Measurements from ENCODE around the gene S100A5.

The S100A5 gene

DNA sequence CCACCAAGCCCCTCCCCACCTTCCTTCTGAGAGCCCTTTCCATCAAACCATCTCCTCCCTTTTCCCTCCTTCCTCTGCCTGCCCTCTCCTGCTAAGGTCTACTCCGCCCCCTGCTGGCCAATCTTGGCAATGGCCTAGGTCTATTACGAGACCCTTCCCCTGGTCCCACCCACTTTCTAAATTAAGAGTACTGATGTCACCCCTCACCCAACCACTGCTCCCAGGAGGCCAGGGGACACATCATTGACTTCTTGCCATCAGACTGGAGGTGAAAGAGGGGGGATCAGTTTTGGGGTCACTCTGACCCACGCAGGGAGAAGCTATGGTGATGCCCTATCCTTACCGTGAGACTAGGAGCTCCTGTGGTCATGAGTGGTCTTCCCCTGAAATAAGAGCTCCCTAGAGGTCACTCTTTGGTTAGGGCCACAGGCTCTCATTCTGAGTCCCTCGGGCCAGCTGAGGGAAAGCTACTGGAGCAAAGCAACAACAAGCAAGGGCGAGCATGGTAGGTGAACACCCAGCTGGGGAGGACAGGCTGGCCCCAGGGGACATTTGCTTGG lies 45.7 kb downstream of the S100A5 start:
- Histone ChIP-seq H3K9me3 (ENCODE audit: control insufficient read depth, insufficient read depth, low read length) (no peaks in the 10 kb centered on the region), H3F3A (ENCODE audit: control insufficient read depth, insufficient read depth) (no peaks in the 10 kb centered on the region), H3K4me3 (ENCODE audit: low read length) (no peak overlapping the region), H3K79me2 (ENCODE audit: control insufficient read depth, low read length) (no peaks in the 10 kb centered on the region), H3K36me3 (ENCODE audit: control insufficient read depth, low read length) (no peaks in the 10 kb centered on the region), H3K27ac (ENCODE audit: low read depth, low read length) (no peak overlapping the region), H3K4me1 (ENCODE audit: control insufficient read depth, low read length) (peaks cover 5% of the 10 kb centered on the region), H3K27me3 (ENCODE audit: control insufficient read depth, low read length) (peaks cover 12% of the 10 kb centered on the region), H4K20me1 (ENCODE audit: control insufficient read depth, insufficient read depth, low read depth, low read length) (no peaks in the 10 kb centered on the region), H3K9me2 (replicated peaks; ENCODE audit: control insufficient read depth, low read length) (no peaks in the 10 kb centered on the region), H3K4me2 (ENCODE audit: low read length) (no peak overlapping the region)
- TF ChIP-seq EZH2phosphoT487 (IDR thresholded peaks at IDR 0.05; ENCODE audit: borderline replicate concordance, low read length) = no peak
- TF ChIP-seq, protein P1, sequence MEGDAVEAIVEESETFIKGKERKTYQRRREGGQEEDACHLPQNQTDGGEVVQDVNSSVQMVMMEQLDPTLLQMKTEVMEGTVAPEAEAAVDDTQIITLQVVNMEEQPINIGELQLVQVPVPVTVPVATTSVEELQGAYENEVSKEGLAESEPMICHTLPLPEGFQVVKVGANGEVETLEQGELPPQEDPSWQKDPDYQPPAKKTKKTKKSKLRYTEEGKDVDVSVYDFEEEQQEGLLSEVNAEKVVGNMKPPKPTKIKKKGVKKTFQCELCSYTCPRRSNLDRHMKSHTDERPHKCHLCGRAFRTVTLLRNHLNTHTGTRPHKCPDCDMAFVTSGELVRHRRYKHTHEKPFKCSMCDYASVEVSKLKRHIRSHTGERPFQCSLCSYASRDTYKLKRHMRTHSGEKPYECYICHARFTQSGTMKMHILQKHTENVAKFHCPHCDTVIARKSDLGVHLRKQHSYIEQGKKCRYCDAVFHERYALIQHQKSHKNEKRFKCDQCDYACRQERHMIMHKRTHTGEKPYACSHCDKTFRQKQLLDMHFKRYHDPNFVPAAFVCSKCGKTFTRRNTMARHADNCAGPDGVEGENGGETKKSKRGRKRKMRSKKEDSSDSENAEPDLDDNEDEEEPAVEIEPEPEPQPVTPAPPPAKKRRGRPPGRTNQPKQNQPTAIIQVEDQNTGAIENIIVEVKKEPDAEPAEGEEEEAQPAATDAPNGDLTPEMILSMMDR (IDR thresholded peaks at IDR 0.05; ENCODE audit: low read depth, low read length, poor library complexity, severe bottlenecking) = peak; percentile 97

DNA sequence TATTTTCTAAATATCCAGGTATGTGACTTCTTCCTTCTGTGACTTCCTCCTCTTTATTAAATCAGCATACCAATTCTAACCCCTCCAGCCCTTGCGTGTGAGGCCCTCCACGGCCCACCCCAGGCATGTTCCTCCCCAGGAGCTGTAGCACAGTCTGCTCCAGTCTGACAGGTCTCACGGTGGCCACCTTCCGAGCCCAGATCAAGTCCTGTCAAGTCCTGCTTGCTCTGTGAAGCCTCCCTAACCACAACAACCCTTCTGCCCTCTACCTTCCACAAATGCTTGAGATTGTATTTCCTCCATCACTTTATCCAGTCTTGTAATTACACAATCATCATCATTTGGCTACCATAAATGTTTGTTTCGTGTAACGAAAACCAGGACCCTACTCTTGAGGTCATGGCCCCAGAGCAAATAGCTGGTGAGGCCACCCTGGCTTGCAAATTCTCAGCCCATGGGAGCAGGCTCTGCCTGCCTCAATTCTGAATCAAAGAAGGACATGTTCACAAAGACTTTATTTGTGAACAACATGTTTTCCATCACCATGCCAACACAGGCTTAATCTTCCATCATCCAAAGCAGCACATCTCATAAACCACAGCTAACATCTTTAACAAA lies 47.3 kb downstream of the S100A5 start:
- Histone ChIP-seq H4K20me1 (ENCODE audit: control insufficient read depth, insufficient read depth, low read depth, low read length) (no peaks in the 10 kb centered on the region), H3K4me2 (ENCODE audit: low read length) (no peak overlapping the region), H3F3A (ENCODE audit: control insufficient read depth, insufficient read depth) (no peaks in the 10 kb centered on the region), H3K9me2 (replicated peaks; ENCODE audit: control insufficient read depth, low read length) (no peaks in the 10 kb centered on the region), H3K27me3 (ENCODE audit: control insufficient read depth, low read length) (peaks cover 9% of the 10 kb centered on the region; the same call in 1 of the 2 replicates), H3K79me2 (ENCODE audit: control insufficient read depth, low read length) (no peaks in the 10 kb centered on the region), H3K9me3 (ENCODE audit: control insufficient read depth, insufficient read depth, low read length) (no peaks in the 10 kb centered on the region), H3K4me1 (ENCODE audit: control insufficient read depth, low read length) (peaks cover 5% of the 10 kb centered on the region), H3K4me3 (ENCODE audit: low read length) (no peak overlapping the region), H3K36me3 (ENCODE audit: control insufficient read depth, low read length) (no peaks in the 10 kb centered on the region), H3K27ac (ENCODE audit: low read depth, low read length) (no peak overlapping the region)
- no peak for TF ChIP-seq EZH2phosphoT487 (IDR thresholded peaks at IDR 0.05; ENCODE audit: borderline replicate concordance, low read length)
- TF ChIP-seq, protein P1 (IDR thresholded peaks at IDR 0.05; ENCODE audit: low read depth, low read length, poor library complexity, severe bottlenecking) = no peak

DNA sequence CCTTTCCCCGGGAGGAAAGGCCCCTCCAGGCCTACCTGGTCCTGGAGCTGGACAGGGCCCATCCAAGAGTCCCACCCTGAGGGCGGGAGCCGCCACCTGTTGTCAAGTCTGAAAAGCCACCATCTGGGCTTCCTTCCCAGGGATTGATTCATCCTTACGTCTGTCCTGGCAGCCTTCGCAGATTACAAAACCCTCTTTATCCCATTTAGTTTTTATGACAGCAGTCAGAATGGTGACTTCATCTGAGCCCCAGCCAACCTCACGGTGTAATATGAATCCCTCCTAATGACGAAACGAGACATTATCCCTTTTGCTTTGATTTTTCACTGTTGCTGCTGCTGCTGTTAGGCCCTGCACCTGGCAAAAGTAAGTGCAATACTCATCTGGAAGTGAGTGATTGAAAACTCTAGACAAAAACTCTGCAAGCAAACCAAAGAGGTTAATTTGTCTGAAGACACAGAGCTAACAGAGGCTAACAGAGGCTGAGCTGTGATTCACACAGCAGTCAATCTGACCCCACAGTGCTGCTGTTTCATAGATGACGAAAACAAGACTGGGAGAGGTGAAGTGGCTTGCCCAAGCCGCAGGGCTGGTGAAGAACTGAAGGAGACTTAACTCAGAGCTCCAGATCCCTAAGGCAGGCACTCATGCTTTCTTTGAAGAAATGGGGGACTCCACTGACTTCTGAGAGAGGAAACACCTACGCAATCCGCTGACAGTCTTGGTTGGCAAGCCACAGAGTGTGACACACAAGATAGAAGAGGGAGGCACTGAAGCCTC lies 50.3 kb downstream of the S100A5 start:
- H3K9me2 ChIP-seq (replicated peaks; ENCODE audit: control insufficient read depth, low read length) = no peaks in the 10 kb centered on the region

More for the DNA sequence above, 50.3 kb downstream of the S100A5 start:
- Histone ChIP-seq H3K4me2 (ENCODE audit: low read length) (no peak overlapping the region), H3K79me2 (ENCODE audit: control insufficient read depth, low read length) (no peaks in the 10 kb centered on the region), H3K4me3 (ENCODE audit: low read length) (no peak overlapping the region), H4K20me1 (ENCODE audit: control insufficient read depth, insufficient read depth, low read depth, low read length) (no peaks in the 10 kb centered on the region), H3K4me1 (ENCODE audit: control insufficient read depth, low read length) (peaks cover 5% of the 10 kb centered on the region), H3F3A (ENCODE audit: control insufficient read depth, insufficient read depth) (no peaks in the 10 kb centered on the region), H3K9me3 (ENCODE audit: control insufficient read depth, insufficient read depth, low read length) (no peaks in the 10 kb centered on the region), H3K27ac (ENCODE audit: low read depth, low read length) (no peak overlapping the region), H3K36me3 (ENCODE audit: control insufficient read depth, low read length) (no peaks in the 10 kb centered on the region), H3K27me3 (ENCODE audit: control insufficient read depth, low read length) (peaks cover 15% of the 10 kb centered on the region)
- no peak for TF ChIP-seq EZH2phosphoT487 (IDR thresholded peaks at IDR 0.05; ENCODE audit: borderline replicate concordance, low read length)
- TF ChIP-seq, protein P1 (IDR thresholded peaks at IDR 0.05; ENCODE audit: low read depth, low read length, poor library complexity, severe bottlenecking) = no peak

Data from DOHH2 (cell line).